HG02759 (cell line): ENCODE data around the gene ATP8B4.

ENCODE experiments used
- ATAC-seq: cut with Tn5 transposase; IDR thresholded peaks from one replicate; pipeline ENCODE4 v1.9.1; 2021; ENCODE audit warnings: mild to moderate bottlenecking, moderate library complexity; ENCODE audit not compliant: unreplicated experiment

Gene ATP8B4

DNA sequence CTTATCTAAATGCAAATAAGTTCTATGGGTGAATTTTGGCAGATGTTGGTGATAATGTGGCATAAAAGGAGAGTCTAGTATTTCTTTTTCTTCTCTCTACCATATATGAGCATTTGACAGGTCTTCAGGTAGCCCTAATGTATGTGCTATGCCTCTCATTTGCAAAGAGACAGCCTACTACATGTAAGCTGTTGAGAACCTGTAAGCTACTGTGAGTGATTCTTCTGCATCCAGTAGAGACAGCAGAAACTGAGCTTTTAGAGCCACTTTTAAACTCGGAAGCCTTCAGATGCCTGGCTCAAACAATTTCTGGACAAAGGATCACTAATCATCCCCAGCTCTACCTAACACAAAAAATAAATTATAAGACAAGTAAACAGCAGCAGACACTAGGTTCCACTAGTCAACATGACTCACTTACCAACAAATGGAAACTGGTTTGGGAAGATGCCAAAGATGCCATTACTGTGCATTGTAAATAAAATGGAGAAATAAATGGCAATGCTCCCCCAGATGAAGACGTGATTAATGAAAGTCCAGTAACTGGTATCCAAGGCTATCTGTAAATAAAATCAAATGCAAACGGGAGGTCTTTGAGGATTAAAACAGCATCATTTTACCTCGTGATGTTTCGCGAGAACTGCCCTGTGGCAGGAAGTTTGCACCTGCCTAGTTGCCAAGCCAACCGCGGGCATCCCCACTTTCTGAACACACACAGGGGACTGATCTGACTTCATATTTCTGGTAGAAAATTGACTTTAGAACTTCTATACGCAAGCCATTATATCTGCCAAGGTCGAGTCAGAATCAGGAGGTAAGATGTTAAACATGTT, 252.9 kb downstream of the ATP8B4 start:
- no peak for ATAC-seq

DNA sequence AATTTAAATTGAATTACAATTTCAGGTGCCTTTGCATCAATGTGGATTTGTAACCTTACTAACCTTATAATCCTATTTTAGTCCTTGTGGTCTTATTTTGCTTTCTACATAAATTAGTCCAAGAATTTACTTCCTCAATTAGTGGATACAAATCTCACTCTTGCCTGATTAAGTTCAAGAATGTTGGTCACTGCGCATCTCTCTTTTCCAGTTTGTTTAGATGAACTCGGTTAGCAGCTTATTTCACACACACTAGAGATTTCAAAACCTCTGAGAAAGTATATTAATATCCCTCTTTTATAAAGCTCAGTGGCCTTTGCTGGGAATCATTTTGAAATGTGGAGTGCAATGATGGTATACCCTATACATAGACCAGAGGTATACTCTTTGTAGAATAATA, 254.8 kb downstream of the ATP8B4 start:
- no peak for ATAC-seq

DNA sequence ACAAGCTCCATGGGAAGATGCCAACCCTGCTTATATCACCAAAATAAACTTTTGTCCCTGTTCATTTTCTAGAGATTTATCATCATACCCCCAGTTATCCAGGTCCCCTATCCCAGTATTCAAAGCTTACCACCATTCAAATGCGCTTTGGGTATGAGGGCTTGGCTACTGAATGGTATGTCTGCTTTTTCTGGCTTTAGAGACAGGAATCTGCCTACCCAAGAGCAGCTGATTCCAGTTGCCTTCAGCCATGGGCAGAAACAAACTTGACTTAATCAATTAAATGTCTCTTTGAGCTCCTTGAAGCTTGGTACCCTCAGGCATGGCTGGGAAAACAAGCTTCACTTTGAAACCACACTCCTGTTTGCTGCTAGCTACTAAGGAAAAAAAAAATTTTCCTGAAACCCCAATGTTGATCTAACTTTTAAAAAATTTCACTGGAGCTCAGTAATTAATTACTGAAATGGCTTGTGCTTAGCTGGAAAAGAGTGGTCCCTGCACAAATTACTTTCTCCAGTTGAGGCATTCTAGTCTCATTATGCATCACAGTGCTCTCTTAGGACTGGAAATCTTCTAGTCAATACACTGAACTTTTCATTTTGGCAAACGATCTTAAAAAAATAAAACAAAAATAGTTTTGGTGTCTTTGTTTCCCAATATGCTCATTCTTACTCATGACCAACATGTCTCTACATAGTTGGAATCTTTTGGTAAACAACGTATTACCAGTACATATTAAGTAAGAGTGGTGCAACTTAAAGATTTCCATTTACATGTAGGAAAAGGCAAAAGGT, 255.4 kb downstream of the ATP8B4 start:
- no peak for ATAC-seq

DNA sequence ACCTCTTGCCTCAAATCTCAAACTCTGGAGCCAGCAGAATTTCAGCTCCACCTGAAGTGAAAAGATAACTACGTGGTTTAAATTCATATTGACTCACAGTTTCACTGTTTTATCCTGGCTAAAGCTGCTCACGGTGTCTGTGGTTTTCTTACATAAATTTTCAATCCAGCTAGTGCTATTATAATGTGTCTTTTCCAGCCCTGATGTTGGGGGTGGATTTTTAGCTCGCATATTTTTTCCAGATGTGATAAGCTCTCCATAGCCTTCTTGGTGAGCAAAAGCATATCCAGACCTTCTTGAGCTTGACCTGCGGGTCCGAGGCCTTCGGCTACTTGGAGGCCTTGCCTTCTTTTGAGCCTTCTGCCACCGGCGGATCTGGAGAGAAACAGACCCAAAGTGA, 258.9 kb downstream of the ATP8B4 start:
- ATAC-seq, result no peak

DNA sequence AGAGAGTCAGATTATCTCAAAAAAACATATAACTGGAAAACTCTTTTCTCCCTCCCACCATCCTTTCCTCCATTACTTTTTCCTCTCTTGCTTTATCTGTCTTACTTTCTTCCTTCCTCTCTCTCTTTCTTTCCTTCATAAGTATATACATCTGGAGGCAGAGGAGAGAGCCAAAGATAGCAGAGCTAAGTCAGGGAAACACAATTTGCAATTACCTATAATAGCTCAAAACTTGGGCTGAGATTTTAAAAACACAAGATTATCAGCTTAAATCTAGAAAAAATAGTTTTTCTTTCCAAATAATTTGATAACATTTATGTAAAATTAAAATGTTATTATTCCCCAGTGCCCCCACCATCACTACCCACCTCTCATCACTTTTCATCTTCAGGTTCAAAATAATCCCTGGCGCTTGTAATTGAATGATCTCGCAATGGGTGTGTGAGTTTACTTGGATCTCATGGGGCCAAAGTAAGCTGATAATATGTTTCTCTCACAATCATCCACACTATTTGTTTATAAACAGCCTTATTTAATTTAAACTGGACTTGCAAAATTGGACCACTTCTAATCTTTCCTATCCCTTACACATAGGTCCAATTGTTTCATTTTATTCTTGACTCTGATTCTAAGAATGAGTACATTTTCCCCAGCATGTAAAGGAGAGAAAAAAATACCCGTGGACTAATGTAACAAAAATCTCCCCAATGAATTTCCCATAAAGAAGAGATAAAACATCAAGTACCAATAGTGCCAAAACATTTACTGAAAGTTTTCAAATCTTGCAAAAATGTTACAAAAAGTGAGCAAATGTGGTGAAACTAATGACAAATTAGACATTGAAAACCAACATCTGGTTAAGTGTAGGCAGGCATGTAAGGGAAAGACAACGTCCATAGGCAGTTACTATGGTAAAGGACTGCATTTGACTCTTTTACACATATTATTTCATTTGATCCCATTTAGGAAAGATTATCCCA, 261.2 kb downstream of the ATP8B4 start:
- ATAC-seq, result no peak

DNA sequence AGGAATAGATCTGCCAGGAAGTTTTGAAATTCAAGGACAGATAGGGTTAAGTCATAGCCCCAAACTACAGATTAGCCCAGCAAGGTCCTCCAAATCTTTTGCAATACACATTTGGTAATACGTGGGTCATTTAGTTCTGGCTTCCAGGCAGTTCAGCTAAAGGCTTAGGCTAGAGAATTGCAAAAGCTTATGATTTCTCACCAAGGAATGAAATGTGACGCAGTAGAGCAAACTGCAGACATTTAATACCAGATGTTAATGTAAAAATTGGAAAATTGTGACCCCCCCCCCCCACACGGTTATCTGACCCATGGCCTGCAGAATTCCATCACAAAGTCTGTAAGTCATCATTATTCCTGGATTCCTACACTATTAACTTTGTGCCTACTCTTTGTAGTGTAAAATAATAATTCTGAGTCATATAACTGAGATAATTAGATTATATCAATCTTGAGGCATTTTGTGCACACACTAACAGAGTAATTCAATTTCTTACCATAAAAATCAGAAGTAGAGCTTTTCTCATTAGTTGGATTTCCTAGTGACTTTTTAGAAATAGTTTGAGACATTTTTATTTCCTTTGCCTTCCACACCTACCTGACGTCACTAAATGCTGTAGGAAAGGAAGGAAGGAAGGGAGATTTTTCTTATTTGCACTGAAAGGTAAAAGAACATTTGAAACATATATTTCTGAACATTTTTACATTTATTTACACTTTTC, 263.0 kb downstream of the ATP8B4 start:
- no peak for ATAC-seq

DNA sequence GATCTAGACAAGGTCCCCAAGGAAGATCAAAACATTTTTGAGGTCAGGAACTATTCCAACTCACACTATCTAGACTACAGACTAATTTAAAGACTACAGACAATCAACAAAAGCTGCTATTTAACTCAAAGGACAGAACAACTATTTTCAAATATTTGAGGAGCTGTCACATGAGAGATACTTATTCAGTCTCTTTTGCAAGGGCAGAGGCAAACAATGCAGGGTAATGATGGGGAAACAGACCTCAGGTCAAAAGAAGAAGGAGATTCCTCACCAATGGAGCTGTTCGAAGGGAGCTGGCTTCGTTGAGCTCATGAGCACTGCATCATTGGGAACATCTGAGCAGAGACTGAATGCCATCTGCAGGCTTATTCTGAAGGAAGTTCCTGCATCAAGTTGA, 266.3 kb downstream of the ATP8B4 start:
- no peak for ATAC-seq

DNA sequence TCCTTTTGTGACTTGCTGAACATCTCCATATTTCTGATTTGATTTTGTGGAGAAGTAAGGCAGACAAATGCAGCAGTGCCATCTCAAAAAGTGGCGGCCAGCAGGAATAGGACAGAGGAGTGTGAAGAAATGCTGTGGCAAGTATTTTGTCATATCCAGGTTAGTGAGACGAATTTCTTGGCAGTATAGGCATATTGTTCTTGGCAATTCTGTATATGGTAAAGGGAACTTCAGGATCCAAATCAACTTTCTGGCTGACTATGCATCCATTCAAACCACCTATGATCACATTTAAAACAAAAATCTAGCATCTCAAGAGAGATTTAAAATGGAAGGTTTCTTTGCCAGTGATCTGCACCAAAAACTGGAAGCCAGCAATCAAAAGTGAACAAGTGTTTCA, 270.2 kb downstream of the ATP8B4 start:
- no peak for ATAC-seq

DNA sequence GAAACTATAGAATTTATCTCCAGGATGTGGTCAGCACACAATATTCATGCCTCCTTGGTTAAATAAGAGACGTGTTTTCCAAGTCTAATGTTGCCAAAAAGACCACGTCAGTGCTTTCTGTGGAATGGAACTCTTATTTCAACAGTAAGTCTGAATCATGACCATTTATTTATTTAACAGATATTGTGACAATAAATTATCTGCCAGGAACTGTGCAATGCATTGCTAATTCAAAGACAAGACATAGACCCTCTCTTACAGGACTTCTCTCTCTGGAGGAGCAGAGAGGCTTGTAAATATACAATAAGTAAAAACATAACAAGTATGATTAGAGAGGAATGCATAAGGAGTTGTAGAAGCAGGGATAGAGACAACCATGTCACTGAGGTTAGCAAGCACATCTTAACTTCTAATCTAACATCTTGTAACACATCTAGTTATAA, 270.7 kb downstream of the ATP8B4 start:
- no peak for ATAC-seq

DNA sequence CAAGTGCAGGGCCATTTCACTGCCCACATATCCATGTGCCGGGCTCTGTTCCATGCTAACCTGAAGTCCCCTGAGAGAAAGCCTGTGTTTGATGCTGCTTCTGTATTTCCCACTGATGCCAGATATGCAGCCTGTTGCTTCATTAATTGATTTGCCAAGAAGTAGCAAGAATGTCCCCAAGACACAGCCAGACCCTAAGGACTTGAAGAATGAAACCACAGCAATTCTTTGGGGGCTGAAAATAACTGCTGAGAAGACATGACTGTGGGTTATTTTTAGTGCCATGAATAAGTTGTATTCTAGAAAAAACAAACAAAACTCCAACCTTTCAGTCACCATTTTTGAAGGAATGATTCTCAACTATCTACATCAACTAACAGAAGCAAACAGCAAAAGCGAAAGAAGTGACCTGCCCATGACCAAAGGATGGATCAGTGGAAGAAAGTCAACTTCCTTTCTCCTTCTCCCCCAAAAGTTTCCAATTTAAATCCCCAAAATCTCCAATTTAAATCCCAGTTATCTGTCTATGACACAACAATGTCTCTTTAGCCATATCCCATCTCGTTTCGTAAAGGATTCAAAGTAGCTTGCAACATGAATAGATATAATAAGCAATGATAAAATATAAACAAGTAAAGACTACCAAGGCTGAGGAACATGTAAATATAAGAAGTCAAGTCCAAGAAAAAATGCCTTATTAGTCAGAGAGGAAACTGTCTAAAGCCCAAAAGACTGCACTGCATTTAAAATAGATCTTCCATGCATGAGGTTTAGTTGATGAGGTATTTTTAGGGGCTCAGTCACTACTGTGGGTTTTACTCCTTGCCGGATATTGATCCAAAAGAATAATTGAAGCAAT, 271.4 kb downstream of the ATP8B4 start:
- no peak for ATAC-seq

DNA sequence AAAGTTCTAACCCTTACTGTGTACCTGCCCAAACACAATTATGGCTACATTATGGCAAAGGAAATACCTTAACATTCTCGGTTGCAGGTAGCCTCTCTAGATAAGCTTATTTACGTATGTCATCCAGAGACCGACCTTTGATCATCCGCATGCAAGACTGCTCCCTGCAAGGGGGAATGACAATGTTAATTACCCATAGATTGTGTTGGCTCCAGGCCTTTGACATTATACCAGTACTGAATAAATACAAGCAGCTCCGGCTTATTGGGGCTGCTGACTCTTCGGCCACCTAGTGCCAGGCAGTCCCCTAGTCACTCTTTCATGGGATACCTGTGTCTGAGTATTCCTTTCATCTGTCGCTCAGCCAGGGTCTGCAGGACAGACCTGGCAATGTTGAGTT, 274.6 kb downstream of the ATP8B4 start:
- no peak for ATAC-seq

DNA sequence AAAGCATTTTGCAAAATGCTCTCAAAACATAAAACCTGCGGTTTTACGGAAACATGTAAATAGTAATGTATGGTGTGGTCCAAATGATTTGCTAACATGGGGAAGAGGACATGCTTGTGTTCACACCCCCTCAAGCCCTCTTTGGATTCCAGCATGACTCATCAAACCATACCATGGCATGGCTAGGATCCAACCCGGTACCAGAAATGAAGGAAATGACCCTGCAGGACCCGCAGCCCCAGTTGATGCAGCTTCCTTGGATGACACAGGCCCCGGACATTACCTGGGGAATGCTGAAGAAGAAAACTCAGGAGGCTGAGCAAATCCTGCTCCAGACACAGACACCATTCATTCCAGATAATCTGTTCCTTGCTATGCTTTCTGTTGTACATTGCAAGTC, 275.3 kb downstream of the ATP8B4 start:
- no peak for ATAC-seq

DNA sequence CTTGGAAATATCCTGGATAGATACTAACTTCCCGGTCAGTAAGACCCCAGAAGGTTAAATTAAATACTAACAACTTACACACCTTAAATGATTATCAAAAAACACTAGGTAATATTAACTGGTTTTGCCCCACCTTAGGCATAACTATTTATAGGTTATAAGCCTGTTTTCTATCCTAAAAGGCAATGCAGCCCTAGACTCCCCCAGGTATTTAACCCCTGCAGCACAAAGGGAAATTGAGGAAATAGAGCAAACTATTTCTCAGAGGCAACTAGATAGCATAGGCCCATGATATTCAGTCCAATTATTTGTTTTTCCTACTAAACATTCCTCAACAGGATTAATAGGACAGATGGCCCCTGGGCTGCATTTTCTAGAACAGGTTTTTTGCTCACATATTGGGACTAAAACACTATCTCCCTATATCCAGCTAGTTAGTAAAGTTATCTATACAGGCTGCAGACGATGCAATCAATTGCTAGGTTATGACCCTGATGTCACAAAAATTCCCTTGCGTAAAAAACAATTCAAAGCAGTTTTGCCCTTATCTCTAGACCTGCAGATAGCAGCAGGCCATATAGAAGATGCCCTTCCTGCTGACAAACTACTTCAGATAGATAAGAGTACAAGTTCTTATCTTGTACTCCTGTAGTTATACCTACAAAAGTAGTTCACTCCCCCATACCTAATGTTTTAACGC, 276.9 kb downstream of the ATP8B4 start:
- ATAC-seq, result no peak

DNA sequence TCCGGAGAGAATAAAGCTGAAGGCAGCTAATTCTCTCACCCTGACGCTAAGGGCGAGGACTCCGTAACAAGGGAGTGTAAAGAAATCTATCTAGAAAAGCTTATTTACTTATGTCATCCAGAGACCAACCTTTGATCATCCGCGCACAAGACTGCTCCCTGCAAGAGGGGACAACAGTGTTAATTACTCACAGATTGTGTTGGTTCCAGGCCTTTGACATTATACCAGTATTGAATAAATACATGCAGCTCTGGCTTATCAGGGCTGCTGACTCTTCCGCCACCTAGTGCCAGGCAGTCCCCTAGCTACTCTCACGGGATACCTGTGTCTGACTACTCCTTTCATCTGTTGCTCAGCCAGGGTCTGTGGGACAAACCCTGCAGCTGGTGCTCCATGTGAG, 286.5 kb downstream of the ATP8B4 start:
- ATAC-seq, result no peak

DNA sequence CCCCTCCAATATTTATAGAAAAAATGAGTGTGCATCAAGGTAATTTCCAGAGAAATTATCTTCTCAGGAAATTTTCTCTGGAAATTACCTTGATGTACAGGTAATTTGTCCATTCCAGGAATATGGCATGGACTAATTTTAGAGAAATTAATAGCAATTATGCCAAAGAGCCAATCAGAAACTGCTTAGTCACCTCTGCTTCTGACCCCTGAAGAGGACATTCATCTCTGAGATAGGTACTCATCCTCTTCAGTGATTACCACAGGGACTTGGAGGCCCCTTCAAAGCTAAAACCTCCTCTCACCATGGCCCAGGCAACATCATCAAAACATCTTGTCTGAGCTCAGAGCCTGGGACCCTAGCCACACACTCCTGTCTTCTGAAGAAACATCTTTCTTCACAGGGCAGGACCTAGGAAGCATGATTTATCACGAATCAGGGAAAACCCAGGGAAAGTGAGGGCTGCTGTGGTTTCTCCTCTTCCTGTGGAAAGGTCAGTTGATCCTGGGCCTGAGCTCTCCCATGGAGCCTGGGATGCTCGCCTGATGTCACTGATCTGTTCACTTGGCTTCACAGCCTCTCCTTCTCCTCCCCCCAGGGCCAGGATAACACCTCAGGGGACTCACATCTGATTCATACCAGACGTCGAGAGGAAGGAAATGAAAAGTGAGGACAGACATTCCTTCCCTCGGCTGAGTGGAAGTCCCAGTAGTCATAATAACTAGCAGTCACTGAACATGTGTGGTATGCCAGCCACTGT, 287.6 kb downstream of the ATP8B4 start:
- ATAC-seq, result no peak

DNA sequence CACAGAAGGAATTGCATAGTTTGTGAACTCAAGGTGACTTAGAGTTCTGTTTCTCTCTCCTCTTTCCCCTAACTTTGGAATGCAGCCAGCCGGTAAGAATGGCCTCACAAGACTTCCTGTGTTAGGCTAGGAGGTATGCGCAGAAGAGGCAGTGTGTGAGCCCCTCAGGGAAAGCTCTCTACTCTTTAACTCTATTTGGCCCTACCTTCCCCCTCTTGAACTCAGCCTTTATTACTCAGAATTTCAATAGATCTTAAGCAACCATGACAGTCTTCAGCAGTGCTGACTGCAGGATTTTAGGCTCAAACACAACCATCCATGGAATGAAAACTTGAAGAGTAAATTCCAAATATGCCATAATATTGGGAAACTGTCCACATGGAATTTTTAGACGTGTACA, 288.6 kb downstream of the ATP8B4 start:
- ATAC-seq, result no peak

DNA sequence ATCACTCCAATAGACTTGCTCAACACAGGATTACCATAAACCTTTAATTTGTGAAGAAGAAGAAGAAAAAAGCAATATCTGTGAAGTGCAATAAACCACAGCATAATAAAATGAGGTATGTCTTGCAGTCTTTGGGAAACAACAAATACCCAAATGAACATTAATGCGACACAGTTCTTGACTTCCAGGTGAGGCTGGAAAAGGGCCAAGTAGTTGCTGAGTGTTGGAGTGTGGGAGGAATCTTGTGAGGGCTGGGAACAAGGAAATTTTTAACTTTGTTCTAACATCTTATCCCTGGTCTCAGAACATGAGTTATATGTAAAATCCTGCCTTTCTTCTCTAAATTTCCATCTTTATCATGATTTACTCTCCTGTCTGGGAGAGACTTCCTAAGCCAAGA, 291.7 kb downstream of the ATP8B4 start:
- no peak for ATAC-seq

DNA sequence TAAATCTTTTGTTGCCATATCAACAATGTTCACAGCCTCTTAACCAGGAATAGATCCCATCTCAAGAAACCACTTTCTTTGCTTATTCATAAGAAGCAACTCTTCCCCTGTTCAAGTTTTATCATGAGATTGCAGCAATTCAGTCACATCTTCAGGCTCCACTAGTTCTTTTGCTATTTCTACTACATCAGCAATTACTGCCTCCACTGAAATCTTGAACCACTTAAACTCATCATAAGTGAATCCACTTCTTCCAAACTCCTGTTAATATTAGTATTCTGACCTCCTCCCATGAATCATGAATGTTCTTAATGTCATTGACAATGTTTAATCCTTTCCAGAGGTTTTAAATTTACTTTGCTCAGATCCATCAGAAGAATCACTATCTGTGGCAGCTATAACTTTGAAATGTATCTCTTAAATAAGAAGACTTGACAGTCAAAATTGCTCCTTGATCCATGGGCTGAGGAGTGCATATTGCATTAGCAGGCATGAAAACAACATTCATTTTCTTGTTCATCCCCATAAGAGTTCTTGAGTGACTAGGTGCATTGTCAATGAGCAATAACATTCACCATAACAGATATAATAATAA, 292.3 kb downstream of the ATP8B4 start:
- no peak for ATAC-seq
